Endodermal cell (in vitro differentiated cells): ENCODE measurements around the gene OPTN. TPM values are rescaled to one million over a fixed set of nuclear protein-coding genes. Genes with fewer than 3 reads are reported as not detected.

Source experiments
- DNase-seq: peaks from one replicate; pipeline ENCODE4 v3.0.0-alpha.2; 2017
- H3K27ac ChIP-seq: 2 replicates; pipeline ENCODE4 v1.5.1; 2013; ENCODE audit warnings: mild to moderate bottlenecking, low read depth, low read length, moderate library complexity
- H3K27me3 ChIP-seq: 2 replicates; pipeline ENCODE4 v1.6.1; 2013; ENCODE audit warnings: mild to moderate bottlenecking, low read length, moderate library complexity; ENCODE audit not compliant: insufficient read depth, control insufficient read depth, poor library complexity, severe bottlenecking
- H3K36me3 ChIP-seq: 2 replicates; pipeline ENCODE4 v1.7.0; 2013; ENCODE audit warnings: mild to moderate bottlenecking, low read length, moderate library complexity; ENCODE audit not compliant: control insufficient read depth, insufficient read depth
- H3K4me1 ChIP-seq: one replicate; pipeline ENCODE4 v1.7.0; 2013; ENCODE audit warnings: low read length; ENCODE audit not compliant: control insufficient read depth, insufficient read depth
- H3K4me3 ChIP-seq: 2 replicates; pipeline ENCODE4 v1.5.1; 2013; ENCODE audit warnings: mild to moderate bottlenecking, low read length, moderate library complexity
- H3K9ac ChIP-seq: 2 replicates; pipeline ENCODE4 v1.6.1; 2013; ENCODE audit warnings: mild to moderate bottlenecking, low read length, moderate library complexity; ENCODE audit not compliant: poor library complexity, severe bottlenecking; ENCODE audit errors: extremely low read depth
- H3K9me3 ChIP-seq: 2 replicates; pipeline ENCODE4 v1.6.1; 2013; ENCODE audit warnings: mild to moderate bottlenecking, low read length, moderate library complexity; ENCODE audit not compliant: control insufficient read depth
- H3K27ac Mint-ChIP-seq: 2 replicates; pipeline ENCODE4 v1.8.0; 2020; ENCODE audit warnings: mixed read lengths
- H3K27me3 Mint-ChIP-seq: 2 replicates; pipeline ENCODE4 v1.8.0; 2021; ENCODE audit warnings: mild to moderate bottlenecking, mixed read lengths; ENCODE audit not compliant: insufficient read depth
- H3K36me3 Mint-ChIP-seq: 2 replicates; pipeline ENCODE4 v1.8.0; 2020; ENCODE audit warnings: low read depth, mixed read lengths
- H3K4me1 Mint-ChIP-seq: 2 replicates; pipeline ENCODE4 v1.8.0; 2020; ENCODE audit warnings: mixed read lengths
- H3K4me3 Mint-ChIP-seq: 2 replicates; pipeline ENCODE4 v1.8.0; 2020; ENCODE audit warnings: mild to moderate bottlenecking, moderate library complexity, mixed read lengths
- H3K9me3 Mint-ChIP-seq: 2 replicates; pipeline ENCODE4 v1.8.0; 2020; ENCODE audit warnings: mild to moderate bottlenecking, mixed read lengths
- CTCF ChIP-seq: fragments of 200-600 bp; sonication (generic); conservative IDR thresholded peaks from 2 replicates; pipeline ENCODE4 v1.5.0; 2021; ENCODE audit warnings: antibody characterized with exemption, mild to moderate bottlenecking
- WGBS, 2 experiments: methylation state at CpG; one replicate each; pipeline versions ENCODE4 v1.1.5 to v1.1.7; 2013; ENCODE audit warnings: missing lambda C conversion rate in 2 of 2, mixed read lengths in 1 of 2; ENCODE audit not compliant: insufficient coverage in 1 of 2, insufficient read length in 1 of 2; 5-methylcytosine and 5-hydroxymethylcytosine counted together
- total RNA-seq, 2 donors: library from RNA; stranded (reverse); fragmentation: NEBNext Ultra II Directional in 1 of 2; extraction: Animal tissue kit (Norgen Biotek cat#: 25700) in 1 of 2; gene quantifications; 2 replicates in 1 of 2; 3 replicates in 1 of 2; pipeline ENCODE4 v1.2.1, GENCODE V29; 2021

OPTN gene
- total RNA-seq, 2 donors from 2014 or later, result 22.7 to 23.3 TPM

GRCh38 chr10:13173616-13174015, 73.7 kb downstream of the OPTN start:
- Histone ChIP-seq H3K27ac (no peak overlapping the region), H3K4me3 (no peak overlapping the region), H3K27me3 (no peaks in the 10 kb centered on the region), H3K9ac (no peak overlapping the region), H3K9me3 (no peaks in the 10 kb centered on the region), H3K36me3 (peaks cover 77% of the 10 kb centered on the region), H3K4me1 (no peaks in the 10 kb centered on the region)
- no peak for TF ChIP-seq CTCF
- no peaks in the 10 kb centered on the region for H3K4me1 Mint-ChIP-seq
- no peaks in the 10 kb centered on the region for H3K27me3 Mint-ChIP-seq
- H3K4me3 Mint-ChIP-seq, result no peak overlapping the region
- DNase-seq, result no peak
- 82 to 100% methylated on average over 2 of the region's 2 CpGs for WGBS, 2 experiments
- H3K36me3 Mint-ChIP-seq, result peaks cover 67% of the 10 kb centered on the region
- H3K9me3 Mint-ChIP-seq, result no peaks in the 10 kb centered on the region
- no peak overlapping the region for H3K27ac Mint-ChIP-seq

- no peak overlapping the region for H3K4me3 ChIP-seq
- H3K27me3 ChIP-seq, result no peaks in the 10 kb centered on the region
- no peak overlapping the region for H3K9ac ChIP-seq
- DNase-seq, result no peak
- no peak overlapping the region for H3K27ac ChIP-seq
- Mint-ChIP-seq H3K9me3 (no peaks in the 10 kb centered on the region), H3K27ac (no peak overlapping the region), H3K4me3 (no peak overlapping the region), H3K27me3 (no peaks in the 10 kb centered on the region), H3K36me3 (peaks cover 80% of the 10 kb centered on the region), H3K4me1 (no peaks in the 10 kb centered on the region)
- 95 to 97% methylated on average over 4 of the region's 4 CpGs for WGBS, 2 experiments
- H3K9me3 ChIP-seq, result peaks cover 3% of the 10 kb centered on the region
- H3K36me3 ChIP-seq, result peaks cover 83% of the 10 kb centered on the region
- TF ChIP-seq CTCF, result no peak
- H3K4me1 ChIP-seq, result no peaks in the 10 kb centered on the region
These were observed 80.8 kb downstream of the OPTN start for GRCh38 chr10:13180788-13181187.

- H3K27ac Mint-ChIP-seq, result no peak overlapping the region
- TF ChIP-seq CTCF, result no peak
These were observed 82.5 kb downstream of the OPTN start for GRCh38 chr10:13182424-13182823.

More at GRCh38 chr10:13182424-13182823, 82.5 kb downstream of the OPTN start:
- Histone ChIP-seq H3K4me1 (no peaks in the 10 kb centered on the region), H3K36me3 (peaks cover 83% of the 10 kb centered on the region), H3K9ac (no peak overlapping the region), H3K27ac (no peak overlapping the region), H3K4me3 (no peak overlapping the region), H3K27me3 (no peaks in the 10 kb centered on the region), H3K9me3 (peaks cover 16% of the 10 kb centered on the region)
- no peak overlapping the region for H3K4me3 Mint-ChIP-seq
- H3K27me3 Mint-ChIP-seq, result no peaks in the 10 kb centered on the region
- H3K4me1 Mint-ChIP-seq, result no peaks in the 10 kb centered on the region
- WGBS, 2 experiments, result 100% methylated on average over 1 of the region's 1 CpG; no CpG with 5 or more reads in 1 of the 2 experiments
- H3K36me3 Mint-ChIP-seq, result peaks cover 86% of the 10 kb centered on the region
- DNase-seq, result no peak
- H3K9me3 Mint-ChIP-seq, result peaks cover 5% of the 10 kb centered on the region
